Stimulated activated CD8-positive, alpha-beta memory T cell treated with anti-CD3 and anti-CD28 coated beads, Interleukin-2, amount 100 ng/mL, for 48 hours (primary cell): ENCODE measurements around the gene TUBGCP2.

Experiments used
- DNase-seq, 2 donors: peaks; one replicate each; pipeline ENCODE4 v3.0.0-alpha.2; 2020; ENCODE audit warnings: low read depth in 2 of 2

The TUBGCP2 gene

DNA sequence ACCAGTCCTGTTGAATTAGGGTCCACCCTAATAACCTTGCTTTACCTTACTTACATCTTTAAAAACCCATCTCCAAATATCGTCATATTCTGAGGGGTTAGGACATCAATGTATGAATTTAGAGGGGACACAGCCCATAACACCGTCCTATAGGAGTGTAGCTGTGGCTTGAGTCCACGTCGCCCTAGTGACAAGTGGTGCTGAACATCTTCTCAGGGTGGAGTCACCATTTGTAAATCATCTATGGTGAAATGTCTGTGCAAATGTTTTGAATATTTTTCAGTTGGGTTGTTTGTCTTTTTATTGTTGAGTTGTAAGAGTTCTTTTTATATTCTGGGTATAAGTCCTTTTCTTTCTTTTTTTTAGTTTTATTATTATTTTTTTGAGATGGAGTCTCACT is 33.3 kb upstream of the TUBGCP2 start:
- no peak for DNase-seq

GRCh38 chr10:133339708-133340380 is 31.2 kb upstream of the TUBGCP2 start:
- DNase-seq: no peak

- DNase-seq: no peak
These were observed 29.7 kb upstream of the TUBGCP2 start for GRCh38 chr10:133338080-133339071.

DNA sequence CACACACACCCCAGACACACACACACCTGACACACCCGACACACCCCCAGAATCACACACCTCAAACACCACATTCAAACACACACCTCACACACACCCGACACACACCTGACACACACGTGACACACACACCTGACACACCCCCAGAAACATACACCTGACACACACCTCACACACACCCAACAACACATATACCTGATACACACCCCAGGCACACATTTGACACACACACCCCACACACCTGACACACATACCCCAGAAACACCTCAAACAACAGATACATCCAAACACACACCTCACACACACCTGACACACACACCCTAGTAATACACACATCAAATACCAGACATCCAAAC is 28.7 kb upstream of the TUBGCP2 start:
- DNase-seq: no peak

DNA sequence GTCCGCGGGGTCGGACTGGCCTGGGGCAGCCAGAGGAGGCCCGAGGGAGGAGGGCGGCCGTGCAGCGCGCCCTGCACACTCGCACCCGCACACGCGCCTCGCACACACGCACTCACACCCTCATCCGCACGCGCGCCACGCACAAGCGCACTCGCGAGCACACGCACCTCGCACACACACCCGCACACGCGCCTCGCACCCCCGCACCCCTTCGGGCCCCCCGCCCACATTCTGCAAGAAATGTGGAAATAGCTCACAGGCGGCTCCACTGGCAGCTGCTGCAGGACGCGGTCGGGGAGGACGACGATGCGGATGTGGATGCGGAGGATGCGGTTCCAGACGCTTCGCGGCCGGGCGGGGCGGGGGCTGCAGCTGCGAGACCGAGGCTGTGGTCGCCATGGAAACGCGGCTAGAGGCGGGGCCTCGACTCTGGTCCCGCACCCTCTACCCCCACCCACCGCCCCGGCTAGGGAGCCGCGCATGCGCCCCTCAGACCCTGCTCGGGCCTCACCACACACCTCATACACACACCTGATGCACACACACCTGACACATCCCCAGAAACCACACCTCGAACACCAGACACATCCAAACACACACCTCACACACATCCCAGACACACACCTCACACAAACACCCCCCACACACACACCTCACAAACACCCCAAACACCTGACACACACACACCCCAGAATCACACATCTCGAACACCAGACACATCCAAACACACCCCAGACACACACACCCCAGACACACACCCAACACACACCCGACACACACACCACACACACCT is 28.1 kb upstream of the TUBGCP2 start, which contains the start of gene CALY:
Gene CALY (minus strand): TSS at position 320 of the 793 bp plus-strand sequence. CDS start 7,907 bp downstream, outside the sequence.
- peak in 1 of 2 donors; percentile 43 for DNase-seq

- no peak for DNase-seq
These were observed 27.5 kb upstream of the TUBGCP2 start for GRCh38 chr10:133336118-133336576.

DNA sequence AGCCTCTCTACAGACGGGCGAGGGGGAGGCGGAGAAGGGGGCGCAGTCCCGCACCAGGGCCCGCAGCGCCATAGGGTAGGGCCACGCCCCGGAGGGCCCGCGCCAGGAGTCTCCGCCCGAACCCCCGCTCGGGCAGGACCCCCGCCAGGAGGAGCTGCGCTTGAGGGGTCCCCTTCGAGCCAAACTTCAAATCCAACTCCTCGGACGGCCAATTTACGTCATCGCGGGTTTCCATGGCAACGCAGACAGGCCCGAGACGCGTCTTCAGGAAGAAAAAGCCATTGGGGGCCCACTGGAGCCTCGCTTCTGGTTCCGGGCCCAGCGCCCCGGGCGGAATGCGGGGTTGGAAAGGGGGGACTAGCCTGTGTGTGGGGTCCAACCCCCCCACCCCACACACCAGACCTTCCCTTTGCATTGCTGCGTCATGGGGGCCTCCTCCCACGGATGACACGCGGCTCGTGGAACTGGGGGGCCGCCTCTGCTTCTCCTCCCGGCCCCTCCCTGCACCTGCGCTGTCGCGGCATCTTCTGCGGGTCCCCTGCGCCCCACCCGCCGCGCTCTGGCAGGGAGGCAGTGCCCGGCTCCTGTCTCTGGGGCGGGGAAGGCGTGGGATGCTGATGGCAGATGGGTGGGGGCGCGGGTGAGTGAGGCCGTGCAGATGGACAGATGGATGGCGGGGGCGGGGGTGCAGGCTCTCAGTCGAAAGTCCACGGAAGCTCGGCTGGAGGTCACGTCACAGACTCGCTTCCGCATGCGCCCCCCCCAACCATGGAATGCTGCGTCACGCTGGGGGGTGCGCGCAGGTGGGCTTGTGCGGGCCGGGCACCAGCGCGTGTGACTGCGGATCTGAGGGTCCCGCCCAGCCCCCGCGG is 26.8 kb upstream of the TUBGCP2 start:
- peak; percentile 59 to 65 for DNase-seq

GRCh38 chr10:133334503-133335245 is 26.0 kb upstream of the TUBGCP2 start:
- no peak for DNase-seq

DNA sequence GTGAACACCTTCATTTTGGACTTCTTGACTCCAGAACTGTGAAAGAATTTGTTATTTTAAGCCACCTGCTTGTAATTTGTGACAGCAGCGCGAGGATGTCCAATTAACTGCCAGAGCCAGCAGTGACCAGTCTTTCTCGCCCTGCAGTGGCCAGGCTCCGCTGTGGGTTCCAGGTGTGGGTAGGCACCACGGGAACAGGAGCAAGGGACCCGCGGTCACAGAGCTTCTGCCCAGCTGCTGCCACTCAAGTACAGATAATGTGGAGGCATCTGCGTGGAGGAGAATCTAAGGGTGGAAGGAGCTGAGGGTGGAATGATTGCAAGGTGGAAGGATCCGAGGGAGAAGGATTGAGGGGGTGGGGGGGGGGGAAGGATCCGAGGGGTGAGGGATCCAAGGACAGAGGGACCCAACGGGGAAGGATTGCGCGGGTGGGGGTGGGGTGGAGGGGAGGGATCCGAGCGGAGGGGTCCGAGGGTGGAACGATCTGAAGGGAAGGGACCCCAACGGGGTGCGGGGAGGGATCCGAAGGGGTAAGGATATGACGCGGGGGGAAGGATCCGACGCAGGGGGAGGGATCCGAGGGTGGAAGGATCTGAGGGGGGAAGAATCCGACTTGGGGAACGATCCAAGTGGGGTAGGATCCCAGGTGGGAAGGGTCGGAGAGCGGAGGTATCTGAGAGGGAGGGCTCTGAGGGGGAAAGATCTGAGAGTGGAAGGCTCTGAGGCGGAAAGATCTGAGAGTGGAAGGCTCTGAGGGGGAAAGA is 24.4 kb upstream of the TUBGCP2 start:
- DNase-seq: no peak

- DNase-seq: peak; percentile 80 to 84
These were observed 21.0 kb upstream of the TUBGCP2 start for GRCh38 chr10:133329491-133330202.

DNA sequence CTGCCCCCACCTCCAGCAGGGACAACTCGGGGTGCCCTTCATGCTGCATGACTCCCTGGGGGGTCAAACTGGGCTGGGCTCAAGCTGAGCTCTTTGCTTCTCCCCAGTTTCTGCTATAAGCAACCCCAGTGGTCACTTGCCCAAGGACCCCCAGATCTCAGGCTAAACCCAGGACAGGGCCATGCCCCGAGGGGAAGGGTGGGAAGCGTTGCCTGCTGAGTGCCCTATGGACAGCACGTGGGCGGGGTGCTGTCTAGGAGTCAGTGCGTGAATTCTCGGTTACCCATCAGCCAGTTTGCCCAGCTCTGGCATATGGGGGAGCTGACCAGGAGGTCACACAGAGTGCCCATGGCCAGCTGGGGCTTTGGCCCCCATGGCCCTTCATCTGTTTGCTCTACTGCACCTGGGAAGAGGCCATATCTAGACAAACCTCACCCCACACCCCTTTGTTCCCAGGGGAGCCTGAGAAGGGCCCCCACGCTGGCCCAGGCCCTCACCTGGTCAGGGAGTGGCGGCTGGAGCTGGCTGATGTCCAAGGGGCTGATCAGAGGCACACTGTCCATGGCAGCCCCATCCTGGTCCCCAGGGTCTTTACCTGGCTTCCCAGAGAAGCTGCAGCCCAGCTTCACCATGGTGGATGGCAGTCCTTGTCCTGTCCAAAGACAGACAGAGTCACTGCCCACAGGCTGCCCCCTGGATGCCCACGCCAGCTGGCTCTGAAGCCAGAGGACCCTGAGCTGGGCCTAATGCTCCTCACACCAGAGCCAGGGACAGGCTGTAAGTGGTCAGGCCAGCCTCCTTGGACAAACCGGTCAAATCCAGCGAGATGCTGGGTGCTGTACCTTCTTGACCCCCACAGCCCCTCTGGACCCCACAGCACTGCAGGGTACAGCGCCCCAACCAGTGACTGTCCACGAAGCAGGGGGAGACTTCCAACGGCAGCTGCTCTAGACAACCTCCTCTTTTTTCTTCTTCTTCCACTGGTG is 20.0 kb upstream of the TUBGCP2 start:
- DNase-seq: no peak

GRCh38 chr10:133327651-133328357 is 19.1 kb upstream of the TUBGCP2 start:
- no peak for DNase-seq

GRCh38 chr10:133326745-133327650 is 18.3 kb upstream of the TUBGCP2 start:
- no peak for DNase-seq

GRCh38 chr10:133326223-133326551 is 17.5 kb upstream of the TUBGCP2 start:
- no peak for DNase-seq

DNA sequence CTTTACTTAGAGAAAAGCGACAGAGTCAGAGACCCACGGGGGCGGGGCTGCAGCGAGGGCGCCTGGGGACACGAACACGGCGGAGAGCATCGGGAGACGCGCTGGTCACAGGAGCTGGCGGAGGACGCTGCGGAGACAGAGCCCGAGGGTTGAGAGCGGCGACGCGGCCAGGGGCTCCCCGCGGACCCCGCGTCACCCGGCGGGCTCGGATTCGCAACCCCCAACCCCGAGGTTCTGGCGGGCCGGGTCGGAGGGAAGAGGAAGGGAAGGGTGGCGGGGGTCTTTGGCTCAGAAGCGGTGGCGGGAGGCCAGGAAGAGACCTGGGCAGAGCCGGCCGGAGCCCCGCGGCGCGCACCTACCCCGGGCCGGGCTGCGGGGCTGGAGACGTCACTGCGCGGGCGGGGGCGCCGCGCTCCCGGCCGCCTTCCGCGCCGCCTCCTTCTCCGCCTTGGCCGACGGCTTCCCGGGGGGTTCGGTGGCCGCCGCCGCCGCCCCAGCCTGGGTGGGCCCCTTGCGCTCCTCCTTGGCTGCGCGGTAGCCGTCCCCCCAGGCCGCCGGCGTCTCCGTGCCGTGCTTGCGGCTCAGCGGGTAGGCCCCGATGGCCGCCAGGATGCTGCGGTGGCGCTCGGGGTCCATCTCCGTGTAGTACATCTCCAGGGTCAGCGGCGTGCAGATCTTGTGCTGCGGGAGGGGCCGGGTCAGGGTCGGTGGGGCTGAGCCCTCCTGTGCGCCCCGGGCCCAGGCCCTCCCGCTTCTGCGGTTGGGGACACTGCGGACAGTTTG is 17.0 kb upstream of the TUBGCP2 start:
- no peak for DNase-seq
